Smooth muscle cell (in vitro differentiated cells): ENCODE measurements around the gene PLXDC1. TPM values are rescaled to one million over a fixed set of nuclear protein-coding genes. Genes with fewer than 3 reads are reported as not detected.

ENCODE experiments used
- DNase-seq: peaks from one replicate; lab custom pipeline; 2025; ENCODE audit not compliant: unreplicated experiment; lab: John Stamatoyannopoulos, UW
- H2AFZ ChIP-seq: fragments of 200-600 bp; sonication (generic); 2 replicates; pipeline ENCODE4 v1.6.0; 2016; ENCODE audit warnings: antibody characterized with exemption, low read depth, mild to moderate bottlenecking
- H3F3A ChIP-seq: fragments of 200-600 bp; sonication (generic); 2 replicates; pipeline ENCODE4 v1.6.0; 2017; ENCODE audit warnings: antibody characterized with exemption, low read depth
- H3K27ac ChIP-seq: fragments of 200-600 bp; sonication (generic); 2 replicates; pipeline ENCODE4 v1.5.1; 2016; ENCODE audit warnings: low read depth, mild to moderate bottlenecking
- H3K27me3 ChIP-seq: fragments of 200-600 bp; sonication (generic); 2 replicates; pipeline ENCODE4 v1.6.1; 2016; ENCODE audit warnings: low read depth, mild to moderate bottlenecking
- H3K36me3 ChIP-seq: fragments of 200-600 bp; sonication (generic); 2 replicates; pipeline ENCODE4 v1.5.1; 2016; ENCODE audit warnings: low read depth
- H3K4me1 ChIP-seq: fragments of 200-600 bp; sonication (generic); 2 replicates; pipeline ENCODE4 v1.5.1; 2016; ENCODE audit warnings: low read depth
- H3K4me2 ChIP-seq: fragments of 200-600 bp; sonication (generic); 2 replicates; pipeline ENCODE4 v1.6.0; 2016; ENCODE audit warnings: mild to moderate bottlenecking
- H3K4me3 ChIP-seq: fragments of 200-600 bp; sonication (generic); 2 replicates; pipeline ENCODE4 v1.5.1; 2016; ENCODE audit warnings: mild to moderate bottlenecking
- H3K79me2 ChIP-seq: fragments of 200-600 bp; sonication (generic); 2 replicates; pipeline ENCODE4 v1.6.0; 2016; ENCODE audit warnings: low read depth, mild to moderate bottlenecking
- H3K9ac ChIP-seq: fragments of 200-600 bp; sonication (generic); 2 replicates; pipeline ENCODE4 v1.6.0; 2016; ENCODE audit warnings: low read depth
- H3K9me3 ChIP-seq: fragments of 200-600 bp; sonication (generic); replicated peaks from 2 replicates; pipeline ENCODE4 v1.5.1; 2016; ENCODE audit warnings: low read depth
- H4K20me1 ChIP-seq: fragments of 200-600 bp; sonication (generic); 2 replicates; pipeline ENCODE4 v1.6.0; 2016; ENCODE audit warnings: low read depth
- WGBS: methylation state at CpG from one replicate; pipeline ENCODE4 v1.1.7; 2016; ENCODE audit warnings: low lambda C conversion rate; 5-methylcytosine and 5-hydroxymethylcytosine counted together
- polyA plus RNA-seq: library from polyadenylated mRNA; unstranded; fragments of >200 nt; fragmentation: Nextera tagmentation; extraction: Ambion mirVana; gene quantifications from 2 replicates; pipeline ENCODE4 v1.2.1, GENCODE V29; 2016
- total RNA-seq: library from RNA; depleted of rRNA; stranded (reverse); fragments of >200 nt; gene quantifications from 2 replicates; pipeline ENCODE4 v1.2.3, GENCODE V29; 2014
- TF ChIP-seq, protein P1 (sequence below): fragments of 200-600 bp; sonication (generic); IDR thresholded peaks from 2 replicates; pipeline ENCODE4 v1.5.1; 2017; ENCODE audit warnings: borderline replicate concordance, mild to moderate bottlenecking, antibody characterized with exemption; ENCODE audit not compliant: insufficient read depth, poor library complexity, severe bottlenecking

Gene PLXDC1
- total and polyA plus RNA-seq, 2 experiments from 2014 or later = 17.4 to 18.5 TPM

DNA sequence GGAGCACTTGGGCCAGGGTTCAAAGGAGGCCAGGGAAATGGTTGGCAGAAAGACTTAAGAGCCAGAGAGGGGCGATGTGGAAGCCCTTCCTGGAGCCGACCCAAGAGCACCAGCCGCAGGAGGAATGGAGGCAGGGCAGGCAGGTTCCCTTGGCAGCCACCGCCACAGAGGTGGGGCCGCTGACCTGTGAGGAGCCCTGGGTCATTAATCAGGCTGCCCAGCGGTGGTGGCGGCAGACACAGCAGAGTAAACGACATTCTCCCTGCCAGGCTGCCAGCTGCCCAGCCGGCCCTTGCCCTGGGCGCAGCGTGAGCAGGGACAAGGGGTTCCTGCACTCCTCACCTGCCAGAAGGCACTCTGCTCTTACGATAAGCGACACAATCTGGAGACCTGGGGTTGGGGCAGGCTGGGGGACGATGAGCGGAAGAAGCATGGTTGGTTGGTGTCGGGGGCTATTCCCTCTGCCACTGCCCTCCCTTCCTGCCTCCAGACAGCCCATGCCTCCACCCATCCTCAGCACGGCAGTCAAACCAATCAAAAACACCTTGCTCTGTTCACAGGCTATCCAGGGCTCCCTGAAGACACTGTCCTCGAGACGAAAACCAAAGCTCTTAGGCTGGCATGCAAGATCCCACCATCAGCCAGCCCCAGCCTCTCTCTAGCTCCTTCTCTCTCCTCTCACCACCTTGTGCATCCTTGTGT, 40.9 kb downstream of the PLXDC1 start:
- H3K4me2 ChIP-seq = no peak overlapping the region
- TF ChIP-seq, protein P1, sequence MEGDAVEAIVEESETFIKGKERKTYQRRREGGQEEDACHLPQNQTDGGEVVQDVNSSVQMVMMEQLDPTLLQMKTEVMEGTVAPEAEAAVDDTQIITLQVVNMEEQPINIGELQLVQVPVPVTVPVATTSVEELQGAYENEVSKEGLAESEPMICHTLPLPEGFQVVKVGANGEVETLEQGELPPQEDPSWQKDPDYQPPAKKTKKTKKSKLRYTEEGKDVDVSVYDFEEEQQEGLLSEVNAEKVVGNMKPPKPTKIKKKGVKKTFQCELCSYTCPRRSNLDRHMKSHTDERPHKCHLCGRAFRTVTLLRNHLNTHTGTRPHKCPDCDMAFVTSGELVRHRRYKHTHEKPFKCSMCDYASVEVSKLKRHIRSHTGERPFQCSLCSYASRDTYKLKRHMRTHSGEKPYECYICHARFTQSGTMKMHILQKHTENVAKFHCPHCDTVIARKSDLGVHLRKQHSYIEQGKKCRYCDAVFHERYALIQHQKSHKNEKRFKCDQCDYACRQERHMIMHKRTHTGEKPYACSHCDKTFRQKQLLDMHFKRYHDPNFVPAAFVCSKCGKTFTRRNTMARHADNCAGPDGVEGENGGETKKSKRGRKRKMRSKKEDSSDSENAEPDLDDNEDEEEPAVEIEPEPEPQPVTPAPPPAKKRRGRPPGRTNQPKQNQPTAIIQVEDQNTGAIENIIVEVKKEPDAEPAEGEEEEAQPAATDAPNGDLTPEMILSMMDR = no peak
- H3K4me1 ChIP-seq = no peaks in the 10 kb centered on the region
- peaks cover 3% of the 10 kb centered on the region for H3F3A ChIP-seq
- WGBS = 84% methylated on average over 18 of the region's 19 CpGs
- no peaks in the 10 kb centered on the region for H3K36me3 ChIP-seq
- no peak overlapping the region for H3K9ac ChIP-seq
- no peak overlapping the region for H3K27ac ChIP-seq
- no peak for DNase-seq
- H3K79me2 ChIP-seq = no peaks in the 10 kb centered on the region
- no peak overlapping the region for H3K4me3 ChIP-seq
- H4K20me1 ChIP-seq = no peaks in the 10 kb centered on the region
- no peaks in the 10 kb centered on the region for H3K9me3 ChIP-seq
- no peak overlapping the region for H2AFZ ChIP-seq
- H3K27me3 ChIP-seq = no peaks in the 10 kb centered on the region

DNA sequence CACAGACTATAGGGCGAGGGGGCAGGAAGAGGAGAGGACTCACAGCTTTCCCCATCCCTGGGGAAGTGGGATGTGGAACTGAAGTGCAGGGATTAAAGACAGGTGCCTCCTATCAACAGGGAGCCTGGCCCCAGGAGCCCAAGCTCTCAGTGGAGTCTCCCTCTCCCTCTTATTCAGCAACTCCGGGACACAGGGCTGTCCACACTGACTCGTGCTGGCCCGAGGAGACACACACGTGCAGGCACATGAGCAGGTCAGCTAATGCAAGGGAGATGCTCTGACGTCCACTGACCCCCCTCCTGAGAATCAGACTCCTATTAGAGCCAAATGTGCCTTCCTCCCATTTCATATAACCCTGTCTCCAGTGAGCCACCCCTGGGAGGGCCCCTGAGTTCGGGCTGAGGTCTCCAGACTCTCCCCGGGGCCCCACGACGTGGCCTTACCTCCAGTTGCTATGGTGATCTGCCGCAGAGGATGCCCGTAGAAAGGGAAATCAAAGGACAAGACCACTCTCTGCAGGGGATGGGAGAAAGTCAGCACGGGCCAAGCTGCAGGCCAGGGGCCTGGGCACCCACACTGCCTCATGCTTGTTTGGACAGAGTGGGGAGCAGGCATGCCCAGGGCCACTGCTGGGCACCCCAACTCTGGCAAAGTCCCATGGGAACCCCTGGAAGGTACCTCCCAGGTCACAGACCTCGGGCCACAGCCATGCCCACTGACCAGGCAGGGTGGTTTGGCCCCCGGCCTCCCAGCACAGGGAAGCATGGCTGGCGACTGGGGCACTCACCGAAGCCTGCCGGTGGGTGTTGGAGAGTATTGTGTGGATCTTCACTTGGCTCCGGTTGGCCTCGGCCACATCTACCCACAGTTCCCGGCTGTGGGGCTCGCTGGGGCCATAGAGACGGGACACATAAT, 42.7 kb downstream of the PLXDC1 start:
- H3K27me3 ChIP-seq = no peaks in the 10 kb centered on the region
- H3K27ac ChIP-seq = no peak overlapping the region
- no peak overlapping the region for H3K4me3 ChIP-seq
- no peaks in the 10 kb centered on the region for H4K20me1 ChIP-seq
- H3K9me3 ChIP-seq = no peaks in the 10 kb centered on the region
- no peaks in the 10 kb centered on the region for H3K36me3 ChIP-seq
- WGBS = 88% methylated on average over 23 of the region's 23 CpGs
- H2AFZ ChIP-seq = no peak overlapping the region
- no peaks in the 10 kb centered on the region for H3K4me1 ChIP-seq
- no peak overlapping the region for H3K9ac ChIP-seq
- no peak for DNase-seq
- TF ChIP-seq, protein P1 = no peak
- no peak overlapping the region for H3K4me2 ChIP-seq
- H3F3A ChIP-seq = peaks cover 3% of the 10 kb centered on the region
- no peaks in the 10 kb centered on the region for H3K79me2 ChIP-seq

DNA sequence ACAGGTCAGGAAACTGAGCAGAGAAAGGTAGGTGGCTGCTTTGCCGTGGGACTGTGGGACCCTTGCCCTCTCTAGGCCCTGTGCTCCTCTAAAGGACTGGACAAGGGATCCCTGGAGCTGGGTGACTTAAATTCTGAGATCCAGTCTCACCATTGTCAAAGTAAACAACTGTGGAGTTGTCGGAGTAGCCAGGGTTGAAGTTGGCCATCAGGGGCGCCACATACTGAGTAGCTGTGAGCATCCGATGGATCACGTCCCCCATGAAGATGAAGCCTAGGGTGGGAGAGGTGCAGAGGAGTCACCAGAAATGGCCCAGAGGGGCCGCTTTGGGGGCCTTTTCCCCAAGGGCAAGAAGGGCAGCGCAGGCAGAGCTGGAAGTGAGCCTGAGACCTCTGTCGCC, 43.5 kb downstream of the PLXDC1 start:
- 88% methylated on average over 8 of the region's 8 CpGs for WGBS
- no peaks in the 10 kb centered on the region for H3K27me3 ChIP-seq

More for the DNA sequence above, 43.5 kb downstream of the PLXDC1 start:
- no peaks in the 10 kb centered on the region for H3K79me2 ChIP-seq
- H3K36me3 ChIP-seq = no peaks in the 10 kb centered on the region
- H3K9me3 ChIP-seq = no peaks in the 10 kb centered on the region
- H3K4me1 ChIP-seq = no peaks in the 10 kb centered on the region
- no peaks in the 10 kb centered on the region for H4K20me1 ChIP-seq
- TF ChIP-seq, protein P1 = no peak
- H3K9ac ChIP-seq = no peak overlapping the region
- H3F3A ChIP-seq = peaks cover 2% of the 10 kb centered on the region
- no peak overlapping the region for H2AFZ ChIP-seq
- H3K27ac ChIP-seq = no peak overlapping the region
- H3K4me2 ChIP-seq = no peak overlapping the region
- DNase-seq = no peak
- H3K4me3 ChIP-seq = no peak overlapping the region
